GM12873 (cell line): ENCODE data around the gene MTFP1.

Source experiments
- TF ChIP-seq, protein P1 (sequence below): IDR thresholded peaks from 2 replicates; pipeline ENCODE4 v1.5.1; 2012; ENCODE audit warnings: low read depth, mild to moderate bottlenecking, moderate library complexity, low read length, control low read depth; ENCODE audit not compliant: insufficient read depth; ENCODE audit errors: missing control alignments

MTFP1 gene

DNA sequence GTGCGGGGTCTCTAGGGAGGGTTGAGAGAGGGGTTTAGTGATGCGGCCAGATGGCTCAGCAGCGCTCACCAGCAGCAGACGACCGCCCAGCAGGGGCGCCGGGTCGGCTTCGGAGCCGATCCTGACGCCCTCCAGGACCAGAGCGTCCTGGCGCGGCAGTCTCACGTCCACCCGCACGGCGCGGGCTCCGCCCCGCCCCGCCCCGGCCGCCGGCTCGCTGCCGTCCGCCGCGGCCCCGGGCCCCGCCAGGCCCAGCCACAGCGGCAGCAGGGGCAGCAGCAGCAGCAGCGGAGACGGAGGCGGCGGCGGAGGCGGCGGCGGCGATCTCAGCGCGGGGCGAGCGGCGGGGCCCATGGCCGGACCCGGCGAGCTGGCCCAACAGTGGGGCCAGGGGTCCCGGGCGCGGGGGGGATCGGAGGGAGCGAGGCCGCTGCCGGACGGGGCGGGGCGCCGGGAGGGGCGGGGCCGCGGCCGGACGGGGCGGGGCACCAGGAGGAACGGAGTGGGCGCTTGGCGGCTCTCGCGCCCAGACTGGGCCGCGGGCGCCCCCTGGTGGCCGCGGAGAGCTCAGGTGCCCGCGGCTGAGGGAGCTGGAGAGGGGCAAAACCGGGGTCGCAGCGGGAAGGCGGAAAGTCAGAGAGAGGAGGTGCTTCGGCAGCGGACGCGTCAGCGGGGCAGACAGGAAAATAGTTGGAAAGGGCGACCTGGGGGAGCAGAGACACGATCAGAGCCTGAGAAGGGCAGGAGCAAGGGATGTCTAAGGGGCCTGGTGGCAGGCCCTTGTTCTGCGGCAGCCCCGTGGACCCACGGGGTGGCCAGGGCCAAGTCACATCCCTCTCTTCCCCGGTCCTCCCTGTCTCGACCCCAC lies 38.4 kb upstream of the MTFP1 start, which contains the start of gene RNF215:
RNF215 (minus strand) TSS at position 452 of the 868 bp plus-strand sequence; CDS start at position 354, 98 bp downstream.
- TF ChIP-seq, protein P1, sequence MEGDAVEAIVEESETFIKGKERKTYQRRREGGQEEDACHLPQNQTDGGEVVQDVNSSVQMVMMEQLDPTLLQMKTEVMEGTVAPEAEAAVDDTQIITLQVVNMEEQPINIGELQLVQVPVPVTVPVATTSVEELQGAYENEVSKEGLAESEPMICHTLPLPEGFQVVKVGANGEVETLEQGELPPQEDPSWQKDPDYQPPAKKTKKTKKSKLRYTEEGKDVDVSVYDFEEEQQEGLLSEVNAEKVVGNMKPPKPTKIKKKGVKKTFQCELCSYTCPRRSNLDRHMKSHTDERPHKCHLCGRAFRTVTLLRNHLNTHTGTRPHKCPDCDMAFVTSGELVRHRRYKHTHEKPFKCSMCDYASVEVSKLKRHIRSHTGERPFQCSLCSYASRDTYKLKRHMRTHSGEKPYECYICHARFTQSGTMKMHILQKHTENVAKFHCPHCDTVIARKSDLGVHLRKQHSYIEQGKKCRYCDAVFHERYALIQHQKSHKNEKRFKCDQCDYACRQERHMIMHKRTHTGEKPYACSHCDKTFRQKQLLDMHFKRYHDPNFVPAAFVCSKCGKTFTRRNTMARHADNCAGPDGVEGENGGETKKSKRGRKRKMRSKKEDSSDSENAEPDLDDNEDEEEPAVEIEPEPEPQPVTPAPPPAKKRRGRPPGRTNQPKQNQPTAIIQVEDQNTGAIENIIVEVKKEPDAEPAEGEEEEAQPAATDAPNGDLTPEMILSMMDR, result peak; percentile 76

DNA sequence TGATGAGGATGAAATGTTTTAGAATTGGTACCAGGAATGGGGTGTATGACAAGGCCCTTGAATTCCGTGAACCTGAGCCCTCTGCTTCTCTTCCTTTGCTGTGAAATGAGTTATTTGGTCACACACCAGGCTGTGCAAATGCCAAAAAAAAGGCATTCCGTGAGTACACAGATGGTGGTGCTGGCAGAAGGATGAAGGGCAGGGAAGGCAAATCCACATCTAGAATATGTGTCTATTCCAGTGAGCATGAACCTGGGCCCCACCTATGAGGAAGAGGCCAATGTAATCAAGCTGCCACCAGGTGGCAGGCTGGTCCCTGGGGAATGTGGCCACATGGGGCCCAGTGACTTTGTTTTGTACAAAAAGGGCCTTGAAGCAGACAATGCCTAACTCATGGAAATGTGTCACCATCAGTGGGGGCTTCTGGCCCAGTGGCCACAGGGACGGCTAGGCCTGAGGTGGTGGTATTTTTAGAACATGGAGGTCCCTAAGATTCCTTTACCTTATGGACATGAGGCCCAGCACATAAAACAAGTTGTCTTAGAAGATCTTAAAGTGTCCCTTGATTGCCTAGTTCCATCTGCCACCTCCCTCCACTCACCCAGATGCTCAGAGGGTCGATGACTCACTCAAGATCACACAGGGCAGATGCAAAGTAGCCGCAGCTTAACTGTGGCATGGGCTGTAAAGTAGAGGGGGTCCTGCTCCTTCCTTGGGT lies 34.4 kb upstream of the MTFP1 start:
- TF ChIP-seq, protein P1, result peak; percentile 91

DNA sequence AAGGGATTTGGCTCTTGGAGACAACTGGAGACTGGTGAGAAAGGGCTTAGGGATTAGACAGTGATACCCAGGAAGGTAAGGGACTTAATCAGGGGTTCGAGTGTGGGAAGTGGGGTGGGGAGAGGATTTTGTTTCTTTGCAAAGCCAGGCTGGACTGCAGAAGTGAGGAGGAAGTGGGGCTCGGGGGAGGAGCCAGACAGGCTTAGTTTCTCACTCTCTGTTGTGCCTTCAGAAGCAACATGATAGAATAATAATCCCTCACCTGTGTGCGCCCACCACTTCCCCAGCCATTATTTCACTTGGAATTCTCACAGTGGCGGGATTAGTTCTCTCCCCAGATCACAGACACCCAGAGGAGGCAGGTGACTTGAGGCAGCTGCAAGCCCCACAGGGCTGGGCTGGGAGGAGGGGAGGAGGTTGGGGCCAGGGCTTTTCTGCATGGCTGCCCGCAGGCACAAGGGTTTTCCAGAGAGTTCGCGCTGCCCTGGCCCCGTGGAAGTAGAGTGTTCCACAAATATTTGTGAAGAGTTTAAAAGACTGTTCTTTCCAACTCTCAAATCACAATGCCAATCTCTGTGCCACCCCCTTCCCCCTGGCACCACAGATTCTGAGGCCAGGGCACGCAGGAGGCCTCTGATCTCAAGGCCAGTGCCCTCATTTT lies 32.8 kb upstream of the MTFP1 start:
- TF ChIP-seq, protein P1, result no peak

DNA sequence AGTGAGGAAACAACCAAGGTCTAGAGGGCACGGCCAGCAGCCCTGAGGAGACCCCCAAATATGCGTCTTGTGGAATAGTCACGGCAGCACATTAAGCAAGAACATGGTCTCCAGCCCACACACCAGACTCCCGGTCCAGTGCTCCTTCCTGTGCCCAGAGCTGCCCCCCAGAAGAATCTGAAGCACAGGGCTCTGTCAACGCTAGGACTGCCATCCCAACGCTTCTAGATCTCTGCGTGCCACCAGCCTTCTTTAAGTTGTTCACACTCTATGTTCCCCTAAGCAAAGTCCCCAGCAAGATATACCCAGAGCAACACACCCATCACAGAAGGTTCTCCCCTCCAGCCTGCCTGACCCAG lies 32.3 kb upstream of the MTFP1 start:
- TF ChIP-seq, protein P1, result no peak

DNA sequence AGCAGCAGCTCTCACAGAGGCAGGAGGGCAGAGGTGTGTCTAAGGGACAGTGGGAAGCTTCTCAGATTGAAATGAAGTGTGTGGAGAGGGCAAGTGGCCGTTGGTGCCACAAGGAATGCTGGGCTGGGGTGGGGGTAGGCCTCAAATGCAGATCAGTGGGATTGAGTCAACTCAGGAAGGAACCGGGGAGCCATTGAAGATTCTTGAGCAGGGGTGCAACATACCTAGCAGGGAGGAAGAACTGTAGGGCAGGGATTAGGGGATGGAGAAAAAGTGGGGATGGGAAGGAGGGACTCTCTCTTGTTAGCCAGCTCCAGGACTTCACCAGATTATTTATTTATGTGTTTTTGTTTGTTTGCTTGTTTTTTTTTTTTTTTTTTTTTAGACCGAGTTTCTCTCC lies 31.7 kb upstream of the MTFP1 start:
- TF ChIP-seq, protein P1, result no peak

DNA sequence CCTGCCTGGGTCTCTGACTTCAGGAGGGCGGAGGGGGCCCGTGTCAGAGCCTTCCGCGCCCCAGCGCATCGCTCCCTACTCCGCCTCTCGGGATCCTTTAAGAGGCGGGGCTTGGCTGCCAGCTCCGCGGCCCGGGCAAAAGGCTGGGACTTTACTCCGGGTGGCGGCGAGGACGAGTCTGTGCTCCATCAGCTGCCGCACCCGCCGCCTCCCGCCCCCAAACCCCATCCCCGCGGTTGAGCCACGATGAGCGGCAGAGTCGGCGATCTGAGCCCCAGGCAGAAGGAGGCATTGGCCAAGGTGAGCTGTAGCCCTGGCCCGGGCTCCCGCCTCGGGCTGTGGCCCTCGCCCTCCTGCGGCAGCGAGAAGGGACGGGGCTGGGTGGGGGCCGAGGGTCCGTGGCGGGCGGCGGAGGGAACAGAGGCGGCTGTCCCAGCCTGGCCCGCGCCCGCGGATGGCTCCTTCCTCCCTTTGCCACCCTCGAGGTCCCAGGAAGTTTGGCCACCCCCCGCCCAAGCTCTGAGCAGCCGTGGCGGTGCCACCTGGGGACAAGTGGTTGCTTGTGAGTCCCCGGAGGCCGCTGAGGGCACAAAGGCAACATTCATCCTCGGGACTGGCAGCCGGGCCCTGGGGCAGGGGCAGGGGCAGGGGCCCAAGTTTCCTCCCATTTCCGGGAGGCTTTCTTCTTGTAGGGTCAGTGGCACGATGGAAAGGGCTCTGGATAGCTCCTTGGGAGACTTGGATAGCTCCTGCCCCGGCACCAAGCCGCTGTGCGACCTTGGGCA lies 28.5 kb upstream of the MTFP1 start, which contains the start of gene SEC14L2:
SEC14L2 (plus strand) TSS at position 148 of the 785 bp plus-strand sequence; CDS start at position 247, 99 bp downstream.
- TF ChIP-seq, protein P1, result no peak
